Muscle of leg (tissue), 11 donors: ENCODE data around the gene MCC. TPM values are rescaled to one million over a fixed set of nuclear protein-coding genes. Genes with fewer than 3 reads are reported as not detected.
"Not testable (repeated sequence)": the region's sequence is repeated elsewhere in the genome, so short reads cannot be mapped to it uniquely, and the experiment has no call there.

Experiments used
- DNase-seq: peaks from one replicate; pipeline ENCODE4 v3.0.0; 2013
- H3K27ac ChIP-seq: one replicate; pipeline ENCODE4 v1.5.1; 2013; ENCODE audit warnings: mild to moderate bottlenecking, low read length, control low read depth
- H3K27me3 ChIP-seq: one replicate; pipeline ENCODE4 v1.6.1; 2013; ENCODE audit warnings: low read length; ENCODE audit not compliant: control insufficient read depth, insufficient read depth
- H3K36me3 ChIP-seq: one replicate; pipeline ENCODE4 v1.6.1; 2013; ENCODE audit warnings: low read length; ENCODE audit not compliant: control insufficient read depth, insufficient read depth
- H3K4me1 ChIP-seq: one replicate; pipeline ENCODE4 v1.6.1; 2013; ENCODE audit warnings: low read length; ENCODE audit not compliant: control insufficient read depth, insufficient read depth
- H3K4me3 ChIP-seq: one replicate; pipeline ENCODE4 v1.5.1; 2013; ENCODE audit warnings: low read length, control low read depth
- H3K9me3 ChIP-seq: replicated peaks from 2 replicates; pipeline ENCODE4 v1.6.1; 2013; ENCODE audit warnings: low read depth, low read length; ENCODE audit not compliant: control insufficient read depth
- WGBS: methylation state at CpG from one replicate; pipeline ENCODE4 v1.1.5; 2013; ENCODE audit warnings: missing lambda C conversion rate; ENCODE audit not compliant: insufficient coverage; 5-methylcytosine and 5-hydroxymethylcytosine counted together
- polyA plus RNA-seq, 8 donors: library from polyadenylated mRNA; unstranded; fragments of 120-200 nt; gene quantifications; one replicate each; pipeline versions ENCODE4 v1.2.1 to v1.2.3, GENCODE V29; 2013; ENCODE audit warnings: inconsistent platforms in 1 of 8, low replicate concordance in 1 of 8; ENCODE audit not compliant: insufficient read length in 8 of 8, insufficient read depth in 1 of 8
- total RNA-seq: library from RNA; stranded (reverse); fragments of 120-200 nt; gene quantifications from one replicate; pipeline ENCODE4 v1.2.4, GENCODE V29; 2013

The MCC gene
- total and polyA plus RNA-seq, 9 donors, result 12.1 to 19.6 (median 17.0) TPM

DNA sequence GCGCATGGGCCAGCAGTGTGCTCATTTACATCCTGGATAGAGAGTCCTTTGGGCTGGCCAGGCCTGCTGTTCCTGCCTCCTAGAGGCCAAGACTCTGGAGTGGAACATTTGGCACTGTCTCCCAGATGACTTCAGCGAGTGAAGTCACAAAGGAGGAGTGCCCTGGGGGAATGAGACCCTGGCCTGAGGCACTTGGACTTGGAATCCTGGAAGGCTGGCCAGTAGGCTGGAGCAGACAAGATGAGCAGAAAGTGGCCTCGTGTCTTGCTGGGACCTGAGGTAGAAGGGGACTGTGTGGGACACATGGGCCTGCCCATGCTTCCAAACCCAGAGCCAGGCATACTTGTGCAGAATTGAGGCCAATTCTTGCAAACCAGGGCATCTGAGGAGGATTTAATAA, 53.4 kb downstream of the MCC start, which contains the start of gene TSSK1B:
TSS of gene TSSK1B (minus strand) at position 101 of the 400 bp plus-strand sequence. CDS start 150 bp downstream, outside the sequence.
- Histone ChIP-seq H3K27ac (no peak within 1 kb of the TSS), H3K4me3 (no peak within 1 kb of the TSS), H3K27me3 (peaks cover 1% of the 10 kb centered on the region), H3K9me3 (no peaks in the 10 kb centered on the region), H3K4me1 (peaks cover 14% of the 10 kb centered on the region), H3K36me3 (no peaks in the 10 kb centered on the region)
- no peak for DNase-seq
- WGBS, result 85% methylated on average over 3 of the region's 3 CpGs

DNA sequence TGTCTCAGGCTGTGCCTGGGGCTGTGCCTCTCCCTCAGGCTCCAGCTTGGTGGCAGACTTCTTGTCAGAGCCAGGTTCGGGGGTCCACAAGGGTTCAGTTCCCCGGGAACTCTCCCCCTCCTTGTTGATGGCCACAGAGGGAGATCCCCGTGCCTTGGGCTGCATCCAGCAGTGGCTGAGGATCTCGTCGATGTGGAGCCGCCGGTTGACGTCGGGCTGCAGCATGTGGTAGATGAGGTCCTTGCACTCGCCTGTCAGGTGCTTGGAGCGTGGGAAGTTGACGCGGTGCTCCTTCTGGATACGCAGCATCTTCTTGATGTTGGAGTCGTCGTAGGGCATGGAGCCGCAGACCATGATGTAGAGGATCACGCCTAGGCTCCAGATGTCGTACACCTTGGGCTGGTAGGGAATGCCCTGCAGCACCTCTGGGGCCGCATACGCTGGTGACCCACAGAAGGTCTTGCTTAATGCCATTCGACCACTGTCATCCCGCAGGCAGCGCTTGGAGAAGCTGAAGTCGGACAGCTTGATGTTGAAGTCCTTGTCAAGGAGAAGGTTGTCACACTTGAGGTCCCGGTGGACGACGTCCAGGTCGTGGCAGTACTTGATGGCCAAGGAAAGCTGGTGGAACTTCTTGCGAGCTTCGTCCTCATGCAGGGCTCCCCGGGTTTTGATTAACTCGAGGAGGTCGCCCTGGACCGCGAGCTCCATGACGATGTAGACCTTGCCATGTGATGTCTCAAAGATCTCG, 54.2 kb downstream of the MCC start:
- Histone ChIP-seq H3K27ac (no peak overlapping the region), H3K9me3 (no peaks in the 10 kb centered on the region), H3K4me3 (no peak overlapping the region), H3K4me1 (peaks cover 14% of the 10 kb centered on the region), H3K27me3 (no peaks in the 10 kb centered on the region), H3K36me3 (no peaks in the 10 kb centered on the region)
- no peak for DNase-seq
- WGBS, result 97% methylated on average over 38 of the region's 38 CpGs

DNA sequence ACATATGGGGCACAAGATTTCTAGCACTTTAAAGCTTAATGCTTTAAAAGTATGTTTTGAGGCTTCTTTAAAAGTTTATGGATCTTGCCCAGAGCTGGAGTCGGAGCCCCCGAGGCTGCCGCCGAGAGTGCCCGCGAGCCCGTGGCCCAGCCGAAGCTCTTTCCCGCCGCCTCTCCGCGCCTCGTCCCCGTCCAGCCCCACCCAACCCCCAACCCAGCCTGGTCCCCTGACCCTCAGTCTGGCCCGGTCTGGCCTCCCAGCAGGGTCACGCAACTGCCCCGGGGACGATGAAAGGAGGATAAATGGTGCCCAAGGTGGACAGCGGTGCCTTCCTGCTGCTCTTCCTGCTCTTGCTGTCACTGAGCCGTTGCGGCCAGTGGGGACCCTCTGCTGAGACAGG, 55.2 kb downstream of the MCC start:
- Histone ChIP-seq H3K4me3 (no peak overlapping the region), H3K9me3 (no peaks in the 10 kb centered on the region), H3K27me3 (no peaks in the 10 kb centered on the region), H3K27ac (no peak overlapping the region), H3K36me3 (no peaks in the 10 kb centered on the region), H3K4me1 (peaks cover 14% of the 10 kb centered on the region)
- no peak for DNase-seq
- 92% methylated on average over 20 of the region's 21 CpGs for WGBS

DNA sequence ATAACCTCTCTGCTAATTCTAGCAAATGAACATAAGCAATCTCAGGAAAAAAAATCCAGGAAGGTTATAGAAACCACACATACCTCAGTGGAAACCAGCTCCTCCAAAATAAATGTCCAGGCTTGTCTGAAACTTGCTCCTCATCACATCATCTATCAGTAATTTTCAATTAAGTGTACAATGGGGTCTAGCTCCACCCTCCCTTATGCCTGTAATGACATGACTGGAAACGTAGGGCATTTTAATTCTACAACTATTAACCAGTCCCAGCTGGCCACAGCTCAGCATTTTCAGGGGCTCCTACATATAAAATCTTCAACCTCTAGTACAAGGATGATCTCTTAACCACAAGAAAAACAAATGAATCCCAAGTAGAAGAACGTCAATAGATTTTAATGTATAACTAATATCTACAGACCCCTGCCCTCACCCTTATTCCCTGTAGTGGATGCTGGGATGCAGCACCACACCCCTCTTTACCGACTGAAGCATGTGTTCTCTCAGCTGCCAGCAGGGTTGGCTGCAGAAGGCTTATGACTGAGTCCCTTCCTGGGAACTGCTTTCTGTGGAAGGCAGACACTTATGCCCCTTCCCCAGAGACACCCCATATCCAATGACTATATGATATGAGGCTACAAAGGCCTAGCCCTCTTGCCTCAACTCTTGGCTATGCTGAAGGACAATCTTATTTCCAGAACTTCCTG, 60.2 kb downstream of the MCC start:
- 20% methylated on average over 1 of the region's 3 CpGs for WGBS
- H3K4me1 ChIP-seq, result no peaks in the 10 kb centered on the region
- H3K27me3 ChIP-seq, result no peaks in the 10 kb centered on the region
- no peak overlapping the region for H3K27ac ChIP-seq
- no peak for DNase-seq
- H3K36me3 ChIP-seq, result no peaks in the 10 kb centered on the region
- H3K4me3 ChIP-seq, result no peak overlapping the region
- no peaks in the 10 kb centered on the region for H3K9me3 ChIP-seq

DNA sequence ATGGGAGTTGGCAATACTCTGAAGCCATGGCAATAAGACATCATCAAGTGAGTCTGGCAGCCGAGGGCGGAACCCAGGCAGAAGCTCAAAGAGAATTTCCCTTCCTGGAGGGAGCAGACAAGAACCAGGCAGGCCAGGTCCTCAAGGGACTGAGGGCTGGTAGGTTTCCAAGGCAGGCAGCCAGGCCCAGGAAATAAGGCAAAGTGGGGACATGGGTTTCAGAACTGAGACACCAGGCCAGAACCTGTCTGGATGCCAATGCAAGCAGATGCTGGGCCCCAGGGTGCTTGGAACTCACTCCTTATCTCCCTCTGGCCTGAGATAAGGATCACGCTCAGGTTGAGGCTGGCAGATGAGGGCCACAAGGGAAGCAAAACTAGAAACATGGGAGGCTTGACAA, 62.3 kb downstream of the MCC start:
- WGBS, result 85% methylated on average over 2 of the region's 3 CpGs
- H3K4me1 ChIP-seq, result no peaks in the 10 kb centered on the region
- H3K27ac ChIP-seq, result no peak overlapping the region
- no peaks in the 10 kb centered on the region for H3K9me3 ChIP-seq
- H3K4me3 ChIP-seq, result no peak overlapping the region
- H3K36me3 ChIP-seq, result no peaks in the 10 kb centered on the region
- no peak for DNase-seq
- H3K27me3 ChIP-seq, result no peaks in the 10 kb centered on the region

DNA sequence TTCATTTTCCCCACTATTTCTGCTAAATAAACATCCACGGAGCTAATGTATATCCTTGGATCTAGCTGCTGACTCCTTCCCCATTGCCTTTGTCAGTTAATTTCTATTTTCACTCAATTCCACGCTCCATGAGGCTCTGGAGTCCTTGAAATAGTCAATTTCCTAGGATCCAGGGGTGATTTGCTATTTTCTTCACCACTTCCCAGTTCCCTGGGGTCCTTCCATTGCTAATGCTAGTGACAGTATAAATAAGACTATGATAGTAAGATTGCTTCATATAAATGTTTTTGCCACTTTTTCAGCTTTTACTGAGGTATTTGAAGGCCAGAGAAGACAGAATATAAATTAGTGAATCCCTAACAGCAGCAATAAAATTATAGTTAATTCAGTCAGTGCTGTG, 66.6 kb downstream of the MCC start:
- WGBS, result 80% methylated on average over 1 of the region's 2 CpGs
- H3K4me3 ChIP-seq, result no peak overlapping the region
- no peak for DNase-seq
- no peaks in the 10 kb centered on the region for H3K36me3 ChIP-seq
- H3K27me3 ChIP-seq, result no peaks in the 10 kb centered on the region
- H3K4me1 ChIP-seq, result no peaks in the 10 kb centered on the region
- no peaks in the 10 kb centered on the region for H3K9me3 ChIP-seq
- no peak overlapping the region for H3K27ac ChIP-seq

DNA sequence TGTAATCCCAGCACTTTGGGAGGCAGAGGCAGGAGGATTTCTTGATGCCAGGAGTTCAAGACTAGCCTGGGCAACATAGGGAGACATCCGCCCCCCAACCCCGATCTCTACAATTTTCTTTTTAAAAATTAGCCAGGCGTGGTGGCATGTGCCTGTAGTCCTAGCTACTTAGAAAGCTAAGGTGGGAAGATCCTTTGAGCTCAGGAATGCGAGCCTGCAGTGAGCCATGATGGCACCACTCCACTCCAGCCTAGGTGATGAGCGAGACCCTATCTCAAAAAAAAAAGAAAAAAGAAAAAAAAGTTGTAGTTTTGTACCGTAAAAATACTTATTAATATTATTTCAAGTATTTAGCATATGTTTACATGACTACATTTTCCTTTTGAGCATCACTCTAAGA, 82.7 kb downstream of the MCC start:
- Histone ChIP-seq H3K27me3 (no peaks in the 10 kb centered on the region), H3K36me3 (no peaks in the 10 kb centered on the region), H3K27ac (no peak overlapping the region), H3K4me1 (no peaks in the 10 kb centered on the region), H3K9me3 (no peaks in the 10 kb centered on the region), H3K4me3 (no peak overlapping the region)
- DNase-seq, result no peak
- WGBS, result 80% methylated on average over 1 of the region's 6 CpGs

DNA sequence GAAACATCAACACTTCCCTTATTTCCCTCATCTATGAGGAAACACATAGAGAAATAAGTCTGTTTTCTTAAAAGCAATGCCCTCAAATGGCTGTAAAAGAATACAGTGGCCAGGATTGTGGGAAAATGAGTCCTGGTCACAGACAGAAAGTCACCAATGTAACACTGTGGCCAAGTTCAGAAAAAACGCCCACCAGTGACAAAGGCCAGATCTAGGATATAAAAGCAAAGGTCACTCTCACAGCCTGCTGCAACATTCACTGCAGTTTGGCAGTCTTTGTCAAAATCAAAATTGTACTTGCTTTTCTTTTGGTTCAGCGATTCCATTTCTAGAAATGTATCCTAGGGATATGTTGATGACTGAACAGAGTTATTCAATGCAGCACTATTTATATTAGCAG, 84.0 kb downstream of the MCC start:
- no peak for DNase-seq
- no peaks in the 10 kb centered on the region for H3K4me1 ChIP-seq
- no CpG with 5 or more reads among the region's 2 CpGs for WGBS
- no peaks in the 10 kb centered on the region for H3K36me3 ChIP-seq
- H3K27ac ChIP-seq, result no peak overlapping the region
- no peaks in the 10 kb centered on the region for H3K9me3 ChIP-seq
- H3K4me3 ChIP-seq, result no peak overlapping the region
- no peaks in the 10 kb centered on the region for H3K27me3 ChIP-seq

DNA sequence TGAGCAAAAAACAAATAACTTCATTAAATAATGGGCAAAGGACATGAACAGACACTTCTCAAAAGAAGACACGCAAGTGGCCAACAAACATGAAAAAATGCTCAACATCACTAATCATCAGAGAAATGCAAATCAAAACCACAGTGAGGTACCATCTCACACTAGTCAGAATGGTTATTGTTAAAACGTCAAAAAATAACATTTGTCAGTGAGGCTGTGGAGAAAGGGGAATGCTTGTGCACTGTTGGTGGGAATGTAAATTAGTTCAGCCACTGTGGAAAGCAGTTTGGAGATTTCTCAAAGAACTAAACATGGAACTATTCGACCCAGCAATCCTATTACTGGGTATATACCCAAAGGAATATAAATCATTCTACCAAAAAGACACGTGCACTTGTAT, 90.3 kb downstream of the MCC start:
- not testable (repeated sequence) for H3K36me3 ChIP-seq, H3K27ac ChIP-seq, DNase-seq, H3K9me3 ChIP-seq, H3K4me3 ChIP-seq, H3K4me1 ChIP-seq, H3K27me3 ChIP-seq
- no CpG with 5 or more reads among the region's 4 CpGs for WGBS

DNA sequence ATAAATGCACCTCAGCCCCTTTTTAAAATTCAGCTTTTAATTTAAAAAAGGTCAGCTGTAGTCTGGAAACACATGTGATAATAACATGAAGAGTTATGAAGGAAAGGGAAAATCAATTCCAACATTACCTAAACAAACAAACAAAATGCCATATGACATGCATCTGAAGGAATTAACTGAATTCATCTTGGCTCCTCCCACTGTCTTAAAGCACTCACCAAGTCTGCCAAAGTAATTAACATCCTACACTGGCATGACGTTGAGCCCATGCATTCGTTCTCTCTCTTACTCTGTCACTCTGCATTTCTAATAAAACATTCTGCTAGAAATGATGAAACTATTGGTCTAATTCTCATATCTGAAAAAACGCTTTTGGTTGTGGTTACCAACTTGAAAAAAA, 91.2 kb downstream of the MCC start:
- no peak for DNase-seq
- H3K9me3 ChIP-seq, result no peaks in the 10 kb centered on the region
- H3K4me3 ChIP-seq, result no peak overlapping the region
- WGBS, result no CpG with 5 or more reads among the region's 3 CpGs
- no peaks in the 10 kb centered on the region for H3K27me3 ChIP-seq
- H3K27ac ChIP-seq, result no peak overlapping the region
- H3K36me3 ChIP-seq, result no peaks in the 10 kb centered on the region
- H3K4me1 ChIP-seq, result no peaks in the 10 kb centered on the region
